K562 (cell line): ENCODE results near the gene DLGAP1. TPM values are rescaled to one million over a fixed set of nuclear protein-coding genes. Genes with fewer than 3 reads are reported as not detected.

Experiments
- ARHGAP35 ChIP-seq: fragments of 450-650 bp; IDR thresholded peaks from 2 replicates; pipeline ENCODE4 v1.6.1; 2018; ENCODE audit not compliant: partially characterized antibody
- BMI1 ChIP-seq: fragments of 150-350 bp; IDR thresholded peaks from 2 replicates; pipeline ENCODE4 v1.6.1; 2014; ENCODE audit warnings: low read length
- GATAD2B ChIP-seq: fragments of 450-650 bp; IDR thresholded peaks from 2 replicates; pipeline ENCODE4 v1.6.1; 2017; ENCODE audit warnings: mild to moderate bottlenecking, borderline replicate concordance
- HCFC1 ChIP-seq: IDR thresholded peaks from 2 replicates; pipeline ENCODE4 v1.6.1; 2012; ENCODE audit warnings: low read depth, low read length, improper control_type of control experiment
- HDAC6 ChIP-seq: IDR thresholded peaks from 2 replicates; pipeline ENCODE4 v1.6.1; 2012; ENCODE audit warnings: low read depth, mild to moderate bottlenecking, control low read depth, inconsistent platforms, low read length, moderate library complexity
- HNRNPUL1 ChIP-seq: fragments of 200-400 bp; formaldehyde crosslinking; IDR thresholded peaks from 2 replicates; pipeline ENCODE4 v1.6.1; 2017; ENCODE audit warnings: low read length
- L3MBTL2 ChIP-seq: fragments of 450-650 bp; IDR thresholded peaks from 2 replicates; pipeline ENCODE4 v1.6.1; 2016; ENCODE audit warnings: mild to moderate bottlenecking, moderate library complexity
- MBD2 ChIP-seq: sonication (generic); IDR thresholded peaks from 2 replicates; pipeline ENCODE4 v1.6.1; 2016; ENCODE audit warnings: low read depth, borderline replicate concordance
- MYNN ChIP-seq, 2 experiments: sonication (generic); formaldehyde crosslinking in 1 of 2; IDR thresholded peaks; 2 replicates each; pipeline versions ENCODE4 v1.5.0 to v1.6.1; 2016 to 2020; ENCODE audit warnings: antibody characterized with exemption in 1 of 2, missing genetic modification reagents in 1 of 2
- OTX1 ChIP-seq: fragments of 450-650 bp; formaldehyde crosslinking; IDR thresholded peaks from 2 replicates; pipeline ENCODE4 v1.4.0; 2022; ENCODE audit warnings: mild to moderate bottlenecking
- POLR2AphosphoS2 ChIP-seq: IDR thresholded peaks from 2 replicates; pipeline ENCODE4 v1.6.1; 2012; ENCODE audit warnings: low read length, improper control_type of control experiment
- RBM25 ChIP-seq: fragments of 200-400 bp; formaldehyde crosslinking; IDR thresholded peaks from 2 replicates; pipeline ENCODE4 v1.6.1; 2018; ENCODE audit warnings: low read length, low read depth, moderate library complexity; ENCODE audit not compliant: severe bottlenecking
- SRSF7 ChIP-seq: fragments of 200-400 bp; formaldehyde crosslinking; optimal IDR thresholded peaks from 2 replicates; pipeline ENCODE3; 2017; ENCODE audit warnings: mild to moderate bottlenecking, low read depth, low read length
- ZBTB34 ChIP-seq: fragments of 250-450 bp; sonication (Bioruptor Pico); IDR thresholded peaks from 2 replicates; pipeline ENCODE4 v1.8.0; 2021; ENCODE audit warnings: mild to moderate bottlenecking, moderate library complexity
- ZNF121 ChIP-seq: sonication (generic); formaldehyde crosslinking; conservative IDR thresholded peaks from 2 replicates; pipeline ENCODE4 v1.8.0; 2022; ENCODE audit warnings: missing genetic modification reagents
- ZNF197 ChIP-seq: fragments of 200-800 bp; sonication (Bioruptor generic); IDR thresholded peaks from 2 replicates; pipeline ENCODE4 v1.6.1; 2016; ENCODE audit warnings: low read depth, missing genetic modification characterization, missing compliant biosample characterization
- ZNF280A ChIP-seq: fragments of 450-650 bp; IDR thresholded peaks from 2 replicates; pipeline ENCODE4 v1.6.1; 2018; ENCODE audit warnings: mild to moderate bottlenecking, low read depth; ENCODE audit not compliant: partially characterized antibody
- ZNF311 ChIP-seq: fragments of 250-450 bp; sonication (Bioruptor Pico); IDR thresholded peaks from 2 replicates; pipeline ENCODE4 v1.4.0; 2020; ENCODE audit warnings: mild to moderate bottlenecking, moderate library complexity
- ZNF696 ChIP-seq: fragments of 250-450 bp; sonication (Bioruptor Pico); conservative IDR thresholded peaks from 2 replicates; pipeline ENCODE4 v1.4.0; 2020; ENCODE audit warnings: mild to moderate bottlenecking, moderate library complexity
- ZNF764 ChIP-seq: fragments of 250-450 bp; sonication (Bioruptor Pico); IDR thresholded peaks from 2 replicates; pipeline ENCODE4 v1.4.0; 2020; ENCODE audit warnings: low read depth, mild to moderate bottlenecking, moderate library complexity
- ZSCAN32 ChIP-seq: fragments of 450-650 bp; formaldehyde crosslinking; IDR thresholded peaks from 2 replicates; pipeline ENCODE4 v1.4.0; 2020; ENCODE audit warnings: mild to moderate bottlenecking, moderate library complexity
- polyA plus RNA-seq, 8 experiments: library from polyadenylated mRNA; depleted of rRNA in 4 of 8; stranded (reverse) in 5 of 8; unstranded in 3 of 8; fragments of >200 nt; fragmentation: Nextera tagmentation in 2 of 8; fragmentation: Illumina TruSeq in 1 of 8; extraction: Ambion mirVana in 2 of 8; extraction: Trizol in 1 of 8; gene quantifications; 2 replicates each; pipeline versions ENCODE4 v1.2.1 to v1.2.3, GENCODE V29; 2011 to 2014; ENCODE audit warnings: inconsistent platforms in 1 of 8, missing spikeins in 1 of 8
- total RNA-seq, 7 experiments: library from RNA; depleted of rRNA in 6 of 7; stranded (reverse); fragments of >200 nt in 6 of 7; fragmentation: Illumina TruSeq in 2 of 7; extraction: Trizol in 2 of 7; gene quantifications; 2 replicates each; pipeline versions ENCODE4 v1.2.1 to v1.2.3, GENCODE V29; 2011 to 2021; ENCODE audit warnings: low replicate concordance in 1 of 7
- TF ChIP-seq, protein P1 (sequence below): fragments of 450-650 bp; formaldehyde crosslinking; conservative IDR thresholded peaks from 2 replicates; pipeline ENCODE4 v1.4.0; 2022; ENCODE audit warnings: mild to moderate bottlenecking, missing genetic modification characterization
- TF ChIP-seq, protein P2 (sequence below), 3 experiments: fragments of 200-800 bp in 1 of 3; sonication (Bioruptor generic) in 1 of 3; sonication (generic) in 1 of 3; formaldehyde crosslinking in 1 of 3; IDR thresholded peaks; 2 replicates each; pipeline versions ENCODE4 v1.6.1 to v1.8.0; 2016 to 2022; ENCODE audit warnings: mild to moderate bottlenecking in 2 of 3, missing compliant biosample characterization in 2 of 3, missing genetic modification characterization in 2 of 3, missing genetic modification reagents in 1 of 3

Gene DLGAP1
- total and polyA plus RNA-seq, 9 of the 15 experiments (the other 6 are each of a cell fraction or from before 2014, with no cell fraction given): 0.04 to 0.22 (median 0.08) TPM

DNA sequence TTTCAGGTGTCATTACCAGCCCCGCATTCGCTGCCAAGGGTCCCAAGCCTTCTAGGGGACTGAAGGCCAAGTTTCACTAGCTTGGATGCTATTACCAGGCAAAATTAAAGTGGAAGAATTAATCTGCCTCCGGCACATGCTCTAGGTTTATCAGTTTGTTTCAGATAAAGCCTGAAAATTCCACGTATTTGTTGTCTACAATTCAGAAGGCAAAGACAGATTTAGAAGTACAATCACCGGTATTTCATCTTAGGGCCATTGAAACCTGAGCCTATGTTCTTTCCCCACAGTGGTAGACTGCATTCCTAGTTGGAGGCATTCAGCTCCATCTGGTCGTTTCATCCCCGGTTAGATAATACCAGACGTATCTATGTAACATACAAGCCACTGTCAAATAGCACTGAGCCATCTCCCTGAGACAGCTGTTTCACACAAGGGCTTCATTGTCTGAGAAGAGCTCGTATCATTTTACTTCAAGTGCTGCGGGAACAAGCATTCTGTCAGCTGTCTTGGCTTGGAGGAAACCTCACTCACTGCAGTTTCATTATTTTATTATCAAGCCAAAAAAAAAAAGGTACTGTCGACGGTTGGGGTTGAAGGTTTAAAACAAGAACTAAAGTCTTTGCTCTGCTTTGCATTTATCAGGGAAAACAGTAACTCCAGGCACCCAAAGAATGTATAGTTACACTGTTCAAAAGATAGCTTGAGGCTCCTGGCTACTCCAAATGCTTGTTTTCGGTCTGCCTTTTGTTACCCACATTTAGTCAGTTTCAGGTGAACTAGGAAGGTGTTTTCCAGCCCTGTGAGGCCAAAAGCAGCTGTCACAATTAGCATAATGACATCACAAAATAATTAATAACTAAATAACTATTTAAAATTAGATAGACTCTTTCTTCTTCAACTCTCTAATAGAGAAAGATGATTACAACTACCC is 928.4 kb downstream of the DLGAP1 start (continued):
- TF ChIP-seq HNRNPUL1 (no peak), HDAC6 (no peak), ZNF696 (CRISPR knock-in tag) (no peak), OTX1 (CRISPR knock-in tag) (no peak), SRSF7 (no peak), ZSCAN32 (CRISPR knock-in tag) (no peak), BMI1 (no peak), ZNF121 (CRISPR knock-in tag) (no peak), POLR2AphosphoS2 (no peak), ARHGAP35 (no peak), MBD2 (no peak), HCFC1 (no peak), ZNF280A (no peak), ZNF311 (no peak), L3MBTL2 (peak; percentile 52; the same call in 1 of the 2 replicates), ZBTB34 (no peak), ZNF764 (no peak), ZNF197 (CRISPR knock-in tag) (0 out of 2 replicates have a peak, but pooled peaks have one; percentile 55), GATAD2B (no peak), MYNN (IDR thresholded peaks at IDR 0.05) (0 out of 2 replicates have a peak, but pooled peaks have one; percentile 4), MYNN (CRISPR knock-in tag; IDR thresholded peaks at IDR 0.05) (no peak), RBM25 (no peak)
- TF ChIP-seq, protein P1, sequence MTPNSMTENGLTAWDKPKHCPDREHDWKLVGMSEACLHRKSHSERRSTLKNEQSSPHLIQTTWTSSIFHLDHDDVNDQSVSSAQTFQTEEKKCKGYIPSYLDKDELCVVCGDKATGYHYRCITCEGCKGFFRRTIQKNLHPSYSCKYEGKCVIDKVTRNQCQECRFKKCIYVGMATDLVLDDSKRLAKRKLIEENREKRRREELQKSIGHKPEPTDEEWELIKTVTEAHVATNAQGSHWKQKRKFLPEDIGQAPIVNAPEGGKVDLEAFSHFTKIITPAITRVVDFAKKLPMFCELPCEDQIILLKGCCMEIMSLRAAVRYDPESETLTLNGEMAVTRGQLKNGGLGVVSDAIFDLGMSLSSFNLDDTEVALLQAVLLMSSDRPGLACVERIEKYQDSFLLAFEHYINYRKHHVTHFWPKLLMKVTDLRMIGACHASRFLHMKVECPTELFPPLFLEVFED: no peak
- TF ChIP-seq, protein P2, sequence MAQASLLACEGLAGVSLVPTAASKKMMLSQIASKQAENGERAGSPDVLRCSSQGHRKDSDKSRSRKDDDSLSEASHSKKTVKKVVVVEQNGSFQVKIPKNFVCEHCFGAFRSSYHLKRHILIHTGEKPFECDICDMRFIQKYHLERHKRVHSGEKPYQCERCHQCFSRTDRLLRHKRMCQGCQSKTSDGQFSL (CRISPR knock-in tag; IDR thresholded peaks at IDR 0.05): no peak
- TF ChIP-seq, protein P2 (tag; IDR thresholded peaks at IDR 0.05): no peak
